Measurements from ENCODE around the gene TMEM94. TPM values are rescaled to one million over a fixed set of nuclear protein-coding genes. Genes with fewer than 3 reads are reported as not detected.

TMEM94 gene
- total and polyA plus RNA-seq, 2 of the 13 experiments (the other 11 are each of a cell fraction or from before 2014, with no cell fraction given) = 32.6 to 134 TPM

DNA sequence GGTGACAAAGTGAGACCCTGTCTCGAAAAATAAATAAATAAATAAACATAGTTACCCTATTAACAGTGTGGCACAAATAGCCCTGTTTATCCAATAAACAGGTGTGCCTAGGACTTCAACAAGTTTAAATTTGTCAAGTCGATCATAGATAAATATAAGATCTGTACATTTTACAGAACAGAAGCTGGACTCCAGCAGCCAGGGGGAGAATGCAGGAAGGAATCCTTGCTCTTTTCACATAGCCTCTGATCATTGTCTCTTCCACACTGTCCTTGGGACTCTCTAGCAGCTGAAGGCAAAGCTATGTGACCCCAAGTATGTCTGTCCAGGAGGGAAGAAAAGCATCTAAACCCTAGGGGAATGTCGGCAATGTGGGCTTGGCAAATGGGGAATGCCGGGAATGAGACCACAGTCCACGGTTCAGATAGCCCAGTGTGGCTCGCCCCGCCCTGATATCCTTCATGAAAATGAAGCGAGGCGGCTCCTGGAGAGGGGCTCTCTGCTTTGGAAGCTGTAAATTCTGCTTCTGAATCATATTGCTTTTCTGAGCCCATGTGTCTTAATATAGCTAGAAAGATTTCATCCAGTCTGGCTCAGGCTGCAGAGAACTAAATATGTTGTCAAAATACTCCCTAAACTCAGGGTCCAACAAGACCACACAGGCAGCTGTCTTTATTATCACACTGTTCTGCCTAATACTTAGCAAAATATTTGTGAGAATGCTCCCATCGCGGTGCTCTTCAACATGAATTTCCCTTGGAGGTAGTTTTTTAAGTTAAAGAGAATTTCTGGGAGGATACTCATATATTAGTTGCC lies 26.1 kb upstream of the TMEM94 start (continued):
- TF ChIP-seq ERF (CRISPR knock-in tag; IDR thresholded peaks at IDR 0.05) = peak; percentile 63; the same call in 1 of the 2 replicates
- TF ChIP-seq SAFB2 (CRISPR knock-in tag; IDR thresholded peaks at IDR 0.05; ENCODE audit: borderline replicate concordance, low read depth) = no peak
- 0 out of 2 replicates have a peak, but pooled peaks have one; percentile 61 for TF ChIP-seq BRCA1 (CRISPR knock-in tag; IDR thresholded peaks at IDR 0.05)
- TF ChIP-seq ZNF143 (CRISPR knock-in tag; IDR thresholded peaks at IDR 0.05) = peak; percentile 83
- no peak for TF ChIP-seq ZFP90 (CRISPR knock-in tag; IDR thresholded peaks at IDR 0.05; ENCODE audit: borderline replicate concordance)
- peak; percentile 68; the same call in 1 of the 2 replicates for TF ChIP-seq ZNF788 (CRISPR knock-in tag; IDR thresholded peaks at IDR 0.05; ENCODE audit: borderline replicate concordance)
- peak; percentile 64; the same call in 1 of the 2 replicates for TF ChIP-seq ARID2 (CRISPR knock-in tag; IDR thresholded peaks at IDR 0.05; ENCODE audit: borderline replicate concordance)
- TF ChIP-seq, protein P1, sequence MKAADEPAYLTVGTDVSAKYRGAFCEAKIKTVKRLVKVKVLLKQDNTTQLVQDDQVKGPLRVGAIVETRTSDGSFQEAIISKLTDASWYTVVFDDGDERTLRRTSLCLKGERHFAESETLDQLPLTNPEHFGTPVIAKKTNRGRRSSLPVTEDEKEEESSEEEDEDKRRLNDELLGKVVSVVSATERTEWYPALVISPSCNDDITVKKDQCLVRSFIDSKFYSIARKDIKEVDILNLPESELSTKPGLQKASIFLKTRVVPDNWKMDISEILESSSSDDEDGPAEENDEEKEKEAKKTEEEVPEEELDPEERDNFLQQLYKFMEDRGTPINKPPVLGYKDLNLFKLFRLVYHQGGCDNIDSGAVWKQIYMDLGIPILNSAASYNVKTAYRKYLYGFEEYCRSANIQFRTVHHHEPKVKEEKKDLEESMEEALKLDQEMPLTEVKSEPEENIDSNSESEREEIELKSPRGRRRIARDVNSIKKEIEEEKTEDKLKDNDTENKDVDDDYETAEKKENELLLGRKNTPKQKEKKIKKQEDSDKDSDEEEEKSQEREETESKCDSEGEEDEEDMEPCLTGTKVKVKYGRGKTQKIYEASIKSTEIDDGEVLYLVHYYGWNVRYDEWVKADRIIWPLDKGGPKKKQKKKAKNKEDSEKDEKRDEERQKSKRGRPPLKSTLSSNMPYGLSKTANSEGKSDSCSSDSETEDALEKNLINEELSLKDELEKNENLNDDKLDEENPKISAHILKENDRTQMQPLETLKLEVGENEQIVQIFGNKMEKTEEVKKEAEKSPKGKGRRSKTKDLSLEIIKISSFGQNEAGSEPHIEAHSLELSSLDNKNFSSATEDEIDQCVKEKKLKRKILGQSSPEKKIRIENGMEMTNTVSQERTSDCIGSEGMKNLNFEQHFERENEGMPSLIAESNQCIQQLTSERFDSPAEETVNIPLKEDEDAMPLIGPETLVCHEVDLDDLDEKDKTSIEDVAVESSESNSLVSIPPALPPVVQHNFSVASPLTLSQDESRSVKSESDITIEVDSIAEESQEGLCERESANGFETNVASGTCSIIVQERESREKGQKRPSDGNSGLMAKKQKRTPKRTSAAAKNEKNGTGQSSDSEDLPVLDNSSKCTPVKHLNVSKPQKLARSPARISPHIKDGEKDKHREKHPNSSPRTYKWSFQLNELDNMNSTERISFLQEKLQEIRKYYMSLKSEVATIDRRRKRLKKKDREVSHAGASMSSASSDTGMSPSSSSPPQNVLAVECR (CRISPR knock-in tag; IDR thresholded peaks at IDR 0.05; ENCODE audit: borderline replicate concordance) = peak; percentile 46; the same call in 1 of the 2 replicates
- peak; percentile 59; the same call in 1 of the 2 replicates for TF ChIP-seq ZBTB7B (CRISPR knock-in tag; IDR thresholded peaks at IDR 0.05)
- TF ChIP-seq POLR2A (IDR thresholded peaks at IDR 0.05; ENCODE audit: insufficient read depth in 1 of 2, low read depth in 2 of 2, low read length in 2 of 2) = peak; percentile 60 to 67; a peak in 3 of 4 replicates
- peak; percentile 60 for TF ChIP-seq ZEB1 (IDR thresholded peaks at IDR 0.05; ENCODE audit: insufficient replicate concordance, low read depth)
- TF ChIP-seq KDM6A (CRISPR knock-in tag; IDR thresholded peaks at IDR 0.05; ENCODE audit: low read depth) = peak; percentile 67; the same call in 1 of the 2 replicates
- no peak for TF ChIP-seq SPEN (CRISPR knock-in tag; IDR thresholded peaks at IDR 0.05; ENCODE audit: low read depth)
- no peak for TF ChIP-seq SIN3A (IDR thresholded peaks at IDR 0.05; ENCODE audit: borderline replicate concordance, low read depth, low read length)
- peak; percentile 37; the same call in 1 of the 2 replicates for TF ChIP-seq HMG20A (CRISPR knock-in tag; IDR thresholded peaks at IDR 0.05; ENCODE audit: borderline replicate concordance)
- 0 out of 2 replicates have a peak, but pooled peaks have one; percentile 2 for TF ChIP-seq ZSCAN25 (CRISPR knock-in tag; IDR thresholded peaks at IDR 0.05)
- TF ChIP-seq BORCS8-MEF2B (CRISPR knock-in tag; IDR thresholded peaks at IDR 0.05) = 0 out of 2 replicates have a peak, but pooled peaks have one; percentile 50
- TF ChIP-seq, protein P2, sequence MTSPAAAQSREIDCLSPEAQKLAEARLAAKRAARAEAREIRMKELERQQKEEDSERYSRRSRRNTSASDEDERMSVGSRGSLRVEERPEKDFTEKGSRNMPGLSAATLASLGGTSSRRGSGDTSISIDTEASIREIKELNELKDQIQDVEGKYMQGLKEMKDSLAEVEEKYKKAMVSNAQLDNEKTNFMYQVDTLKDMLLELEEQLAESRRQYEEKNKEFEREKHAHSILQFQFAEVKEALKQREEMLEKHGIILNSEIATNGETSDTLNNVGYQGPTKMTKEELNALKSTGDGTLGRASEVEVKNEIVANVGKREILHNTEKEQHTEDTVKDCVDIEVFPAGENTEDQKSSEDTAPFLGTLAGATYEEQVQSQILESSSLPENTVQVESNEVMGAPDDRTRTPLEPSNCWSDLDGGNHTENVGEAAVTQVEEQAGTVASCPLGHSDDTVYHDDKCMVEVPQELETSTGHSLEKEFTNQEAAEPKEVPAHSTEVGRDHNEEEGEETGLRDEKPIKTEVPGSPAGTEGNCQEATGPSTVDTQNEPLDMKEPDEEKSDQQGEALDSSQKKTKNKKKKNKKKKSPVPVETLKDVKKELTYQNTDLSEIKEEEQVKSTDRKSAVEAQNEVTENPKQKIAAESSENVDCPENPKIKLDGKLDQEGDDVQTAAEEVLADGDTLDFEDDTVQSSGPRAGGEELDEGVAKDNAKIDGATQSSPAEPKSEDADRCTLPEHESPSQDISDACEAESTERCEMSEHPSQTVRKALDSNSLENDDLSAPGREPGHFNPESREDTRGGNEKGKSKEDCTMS (CRISPR knock-in tag; conservative IDR thresholded peaks at IDR 0.05) = 0 out of 2 replicates have a peak, but pooled peaks have one; percentile 36
- TF ChIP-seq, protein P3, sequence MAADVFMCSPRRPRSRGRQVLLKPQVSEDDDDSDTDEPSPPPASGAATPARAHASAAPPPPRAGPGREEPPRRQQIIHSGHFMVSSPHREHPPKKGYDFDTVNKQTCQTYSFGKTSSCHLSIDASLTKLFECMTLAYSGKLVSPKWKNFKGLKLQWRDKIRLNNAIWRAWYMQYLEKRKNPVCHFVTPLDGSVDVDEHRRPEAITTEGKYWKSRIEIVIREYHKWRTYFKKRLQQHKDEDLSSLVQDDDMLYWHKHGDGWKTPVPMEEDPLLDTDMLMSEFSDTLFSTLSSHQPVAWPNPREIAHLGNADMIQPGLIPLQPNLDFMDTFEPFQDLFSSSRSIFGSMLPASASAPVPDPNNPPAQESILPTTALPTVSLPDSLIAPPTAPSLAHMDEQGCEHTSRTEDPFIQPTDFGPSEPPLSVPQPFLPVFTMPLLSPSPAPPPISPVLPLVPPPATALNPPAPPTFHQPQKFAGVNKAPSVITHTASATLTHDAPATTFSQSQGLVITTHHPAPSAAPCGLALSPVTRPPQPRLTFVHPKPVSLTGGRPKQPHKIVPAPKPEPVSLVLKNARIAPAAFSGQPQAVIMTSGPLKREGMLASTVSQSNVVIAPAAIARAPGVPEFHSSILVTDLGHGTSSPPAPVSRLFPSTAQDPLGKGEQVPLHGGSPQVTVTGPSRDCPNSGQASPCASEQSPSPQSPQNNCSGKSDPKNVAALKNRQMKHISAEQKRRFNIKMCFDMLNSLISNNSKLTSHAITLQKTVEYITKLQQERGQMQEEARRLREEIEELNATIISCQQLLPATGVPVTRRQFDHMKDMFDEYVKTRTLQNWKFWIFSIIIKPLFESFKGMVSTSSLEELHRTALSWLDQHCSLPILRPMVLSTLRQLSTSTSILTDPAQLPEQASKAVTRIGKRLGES (CRISPR knock-in tag; IDR thresholded peaks at IDR 0.05; ENCODE audit: borderline replicate concordance) = 0 out of 2 replicates have a peak, but pooled peaks have one; percentile 70
- TF ChIP-seq ZNF224 (CRISPR knock-in tag; IDR thresholded peaks at IDR 0.05) = no peak

Measured in HepG2 (cell line).